Breast epithelium (tissue), 3 donors: Measurements from ENCODE around the gene MXRA7.

ENCODE experiments used
- POLR2A ChIP-seq: fragments of 450-650 bp; IDR thresholded peaks from one replicate; pipeline ENCODE4 v1.6.1; 2016; ENCODE audit warnings: antibody characterized with exemption, mild to moderate bottlenecking, moderate library complexity
- POLR2AphosphoS5 ChIP-seq, 3 donors: sonication (generic); formaldehyde crosslinking; IDR thresholded peaks; one replicate each; pipeline ENCODE4 v1.6.1; 2017; ENCODE audit warnings: antibody characterized with exemption in 3 of 3
- TF ChIP-seq, protein P1 (sequence below), 3 donors: fragments of 450-650 bp; IDR thresholded peaks; one replicate each; pipeline ENCODE4 v1.5.1; 2016 to 2017; ENCODE audit warnings: antibody characterized with exemption in 3 of 3, mild to moderate bottlenecking in 3 of 3, moderate library complexity in 3 of 3

DNA sequence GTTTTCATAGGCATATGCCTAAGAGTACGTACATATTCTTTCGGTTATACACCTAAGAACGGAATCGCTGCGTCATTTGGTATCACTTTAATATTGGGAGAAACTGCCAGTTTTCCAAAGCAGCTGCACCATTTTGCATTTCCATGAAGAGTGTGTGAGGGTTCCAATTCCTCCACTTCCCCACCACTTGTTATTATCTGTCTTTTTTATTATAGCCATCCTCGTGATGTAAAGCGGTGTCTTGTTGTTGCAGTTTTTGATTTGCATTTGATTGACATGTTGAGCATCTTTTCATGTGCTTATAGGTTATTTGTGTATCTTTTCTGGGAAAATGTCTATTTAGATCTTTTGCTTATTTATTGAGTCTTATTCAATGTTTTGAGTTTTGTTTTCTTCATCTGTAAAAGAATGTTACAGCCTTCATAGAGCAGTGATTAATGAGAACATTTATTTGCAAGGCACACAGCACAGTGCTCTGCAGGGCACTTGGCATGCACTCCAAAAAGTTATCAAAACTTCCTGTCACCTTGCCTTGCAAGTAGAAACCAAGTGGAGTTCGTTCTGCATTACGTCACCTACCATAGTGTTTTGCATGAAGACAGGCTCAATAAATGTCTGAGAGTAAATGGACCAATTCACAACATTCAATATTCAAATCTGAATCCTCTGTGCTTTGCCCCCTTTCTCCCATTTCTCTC lies 40.6 kb downstream of the MXRA7 start:
- TF ChIP-seq, protein P1, sequence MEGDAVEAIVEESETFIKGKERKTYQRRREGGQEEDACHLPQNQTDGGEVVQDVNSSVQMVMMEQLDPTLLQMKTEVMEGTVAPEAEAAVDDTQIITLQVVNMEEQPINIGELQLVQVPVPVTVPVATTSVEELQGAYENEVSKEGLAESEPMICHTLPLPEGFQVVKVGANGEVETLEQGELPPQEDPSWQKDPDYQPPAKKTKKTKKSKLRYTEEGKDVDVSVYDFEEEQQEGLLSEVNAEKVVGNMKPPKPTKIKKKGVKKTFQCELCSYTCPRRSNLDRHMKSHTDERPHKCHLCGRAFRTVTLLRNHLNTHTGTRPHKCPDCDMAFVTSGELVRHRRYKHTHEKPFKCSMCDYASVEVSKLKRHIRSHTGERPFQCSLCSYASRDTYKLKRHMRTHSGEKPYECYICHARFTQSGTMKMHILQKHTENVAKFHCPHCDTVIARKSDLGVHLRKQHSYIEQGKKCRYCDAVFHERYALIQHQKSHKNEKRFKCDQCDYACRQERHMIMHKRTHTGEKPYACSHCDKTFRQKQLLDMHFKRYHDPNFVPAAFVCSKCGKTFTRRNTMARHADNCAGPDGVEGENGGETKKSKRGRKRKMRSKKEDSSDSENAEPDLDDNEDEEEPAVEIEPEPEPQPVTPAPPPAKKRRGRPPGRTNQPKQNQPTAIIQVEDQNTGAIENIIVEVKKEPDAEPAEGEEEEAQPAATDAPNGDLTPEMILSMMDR (IDR thresholded peaks at IDR 0.05): no peak
- TF ChIP-seq POLR2AphosphoS5 (IDR thresholded peaks at IDR 0.05) (no peak), POLR2A (no peak)
